H1 (cell line): ENCODE measurements around the gene SLC2A4RG. TPM values are rescaled to one million over a fixed set of nuclear protein-coding genes. Genes with fewer than 3 reads are reported as not detected.

ENCODE experiments used
- CTCF ChIA-PET: fragments of 300-600 bp; sonication (Branson Sonifier 250); formaldehyde crosslinking; loops from one replicate; lab custom pipeline; 2021; ENCODE audit not compliant: partially characterized antibody; lab: Charles Lee
- POLR2A ChIA-PET: fragments of 300-600 bp; sonication (Branson Sonifier 250); formaldehyde crosslinking; loops from one replicate; lab custom pipeline; 2021; ENCODE audit warnings: inconsistent platforms; ENCODE audit not compliant: partially characterized antibody; lab: Charles Lee
- DNase-seq, 2 experiments: peaks; one replicate each; pipeline versions ENCODE4 v3.0.0 to v3.0.0-alpha.2; 2010 to 2022; ENCODE audit warnings: low spot score in 2 of 2, low read depth in 1 of 2, mixed read lengths in 1 of 2
- FAIRE-seq: peaks from 2 replicates; lab custom pipeline; 2011; peaks lifted over from hg19 to GRCh38; lab: Jason Lieb, UNC
- H2AFZ ChIP-seq: 2 replicates; pipeline ENCODE4 v1.8.1; 2012; ENCODE audit warnings: low read length, inconsistent platforms
- H2AK5ac ChIP-seq: 2 replicates; pipeline ENCODE4 v1.6.1; 2013; ENCODE audit warnings: low read depth, low read length
- H2BK120ac ChIP-seq: replicated peaks from 2 replicates; pipeline ENCODE3; 2013; ENCODE audit warnings: low read depth, low read length, inconsistent platforms
- H2BK12ac ChIP-seq: 2 replicates; pipeline ENCODE4 v1.6.1; 2013; ENCODE audit warnings: low read depth, low read length
- H2BK15ac ChIP-seq: 2 replicates; pipeline ENCODE4 v1.6.1; 2013; ENCODE audit warnings: low read length
- H2BK20ac ChIP-seq: 2 replicates; pipeline ENCODE4 v1.6.1; 2013; ENCODE audit warnings: low read length
- H2BK5ac ChIP-seq: 2 replicates; pipeline ENCODE4 v1.6.1; 2013; ENCODE audit warnings: low read depth, low read length
- H3K14ac ChIP-seq: 2 replicates; pipeline ENCODE4 v1.6.1; 2013; ENCODE audit warnings: inconsistent platforms; ENCODE audit not compliant: insufficient read length
- H3K18ac ChIP-seq: 2 replicates; pipeline ENCODE4 v1.6.1; 2013; ENCODE audit warnings: low read length; ENCODE audit errors: extremely low read depth
- H3K23ac ChIP-seq: 2 replicates; pipeline ENCODE4 v1.6.1; 2013; ENCODE audit warnings: inconsistent platforms; ENCODE audit not compliant: insufficient read length
- H3K23me2 ChIP-seq: 2 replicates; pipeline ENCODE4 v1.6.1; 2013; ENCODE audit warnings: low read depth, low read length
- H3K27ac ChIP-seq: 2 replicates; pipeline ENCODE4 v1.6.1; 2011; ENCODE audit warnings: low read depth, low read length, inconsistent platforms
- H3K27me3 ChIP-seq, 4 experiments: replicated peaks in 1 of 4; 1 replicate in 1 of 4; 2 replicates in 3 of 4; pipeline versions ENCODE4 v1.6.1 to v1.8.1; 2011 to 2013; ENCODE audit warnings: low read length in 3 of 4, mild to moderate bottlenecking in 3 of 4, inconsistent platforms in 2 of 4, mixed read lengths in 2 of 4, moderate library complexity in 1 of 4; ENCODE audit not compliant: control insufficient read depth in 3 of 4, insufficient read depth in 3 of 4; ENCODE audit errors: extremely low read depth in 1 of 4
- H3K36me3 ChIP-seq, 4 experiments: 2 replicates each; pipeline versions ENCODE4 v1.6.1 to v1.8.1; 2011 to 2013; ENCODE audit warnings: mild to moderate bottlenecking in 4 of 4, low read length in 3 of 4, moderate library complexity in 2 of 4, control low read depth in 1 of 4, inconsistent platforms in 1 of 4; ENCODE audit not compliant: insufficient read depth in 4 of 4, control insufficient read depth in 2 of 4
- H3K4ac ChIP-seq: replicated peaks from 2 replicates; pipeline ENCODE3; 2013; ENCODE audit warnings: low read length, low read depth, mixed read lengths, inconsistent platforms; ENCODE audit not compliant: insufficient read length
- H3K4me1 ChIP-seq, 4 experiments: replicated peaks in 1 of 4; 1 replicate in 1 of 4; 2 replicates in 3 of 4; pipeline versions ENCODE4 v1.6.1 to v1.8.1; 2011 to 2013; ENCODE audit warnings: low read length in 3 of 4, inconsistent platforms in 2 of 4, mixed read lengths in 1 of 4; ENCODE audit not compliant: insufficient read depth in 4 of 4, control insufficient read depth in 3 of 4
- H3K4me2 ChIP-seq, 2 experiments: 2 replicates each; pipeline versions ENCODE4 v1.6.1 to v1.8.1; 2011 to 2013; ENCODE audit warnings: low read depth in 2 of 2, low read length in 2 of 2, control low read depth in 1 of 2, inconsistent platforms in 1 of 2, mild to moderate bottlenecking in 1 of 2; ENCODE audit not compliant: insufficient read depth in 1 of 2
- H3K4me3 ChIP-seq, 4 experiments: fragments of 200-600, 300-600 bp in 1 of 4; sonication (generic), shearing (Covaris generic), sonication (Bioruptor Twin) in 1 of 4; 2 replicates each; pipeline versions ENCODE4 v1.5.1 to v1.8.1; 2011 to 2016; ENCODE audit warnings: low read length in 4 of 4, low read depth in 3 of 4, control low read depth in 2 of 4, inconsistent platforms in 2 of 4, mild to moderate bottlenecking in 2 of 4, mixed read lengths in 1 of 4, moderate library complexity in 1 of 4; ENCODE audit not compliant: insufficient read depth in 2 of 4; ENCODE audit errors: extremely low read depth in 1 of 4
- H3K56ac ChIP-seq: replicated peaks from 2 replicates; pipeline ENCODE3; 2013; ENCODE audit warnings: low read depth, mild to moderate bottlenecking, mixed read lengths, low read length, inconsistent platforms; ENCODE audit not compliant: insufficient read length
- H3K79me1 ChIP-seq: 2 replicates; pipeline ENCODE4 v1.6.1; 2013; ENCODE audit warnings: low read depth, low read length, control low read depth
- H3K79me2 ChIP-seq, 2 experiments: 2 replicates each; pipeline versions ENCODE4 v1.6.1 to v1.8.1; 2012 to 2013; ENCODE audit warnings: low read length in 2 of 2, mild to moderate bottlenecking in 2 of 2, inconsistent platforms in 1 of 2; ENCODE audit not compliant: insufficient read depth in 2 of 2, control insufficient read depth in 1 of 2
- H3K9ac ChIP-seq, 4 experiments: replicated peaks in 1 of 4; 1 replicate in 1 of 4; 2 replicates in 3 of 4; pipeline versions ENCODE4 v1.6.1 to v1.8.1; 2011 to 2013; ENCODE audit warnings: low read depth in 3 of 4, low read length in 3 of 4, control low read depth in 2 of 4, mild to moderate bottlenecking in 2 of 4, moderate library complexity in 2 of 4, inconsistent platforms in 1 of 4; ENCODE audit errors: extremely low read depth in 1 of 4
- H3K9me3 ChIP-seq, 2 experiments: 2 replicates each; pipeline versions ENCODE4 v1.6.1 to v1.8.1; 2012 to 2013; ENCODE audit warnings: mild to moderate bottlenecking in 2 of 2, moderate library complexity in 2 of 2, control low read depth in 1 of 2, inconsistent platforms in 1 of 2, low read depth in 1 of 2, low read length in 1 of 2, mixed read lengths in 1 of 2; ENCODE audit not compliant: insufficient read depth in 2 of 2
- H4K20me1 ChIP-seq, 2 experiments: replicated peaks in 1 of 2; 2 replicates each; pipeline versions ENCODE3 to v1.8.1; 2011 to 2013; ENCODE audit warnings: inconsistent platforms in 2 of 2, low read length in 2 of 2, mild to moderate bottlenecking in 1 of 2; ENCODE audit not compliant: insufficient read depth in 2 of 2, control insufficient read depth in 1 of 2
- H4K5ac ChIP-seq: 2 replicates; pipeline ENCODE4 v1.6.1; 2013; ENCODE audit warnings: low read length, low read depth, mixed read lengths, inconsistent platforms; ENCODE audit not compliant: insufficient read length
- H4K8ac ChIP-seq: 2 replicates; pipeline ENCODE4 v1.8.0; 2013; ENCODE audit warnings: mild to moderate bottlenecking, moderate library complexity, low read length, inconsistent platforms; ENCODE audit not compliant: insufficient read depth; ENCODE audit errors: extremely low read depth
- H4K91ac ChIP-seq: replicated peaks from 2 replicates; pipeline ENCODE3; 2013; ENCODE audit warnings: low read length, mixed read lengths, inconsistent platforms; ENCODE audit not compliant: insufficient read length
- CBX8 ChIP-seq: fragments of 300-800, 300-1000 bp; sonication (generic); IDR thresholded peaks from 2 replicates; pipeline ENCODE4 v1.7.1; 2016; ENCODE audit warnings: low read depth, low read length, borderline replicate concordance
- EZH2 ChIP-seq: fragments of 200-600 bp; sonication (generic); IDR thresholded peaks from 2 replicates; pipeline ENCODE4 v1.7.1; 2012; ENCODE audit warnings: low read depth, mild to moderate bottlenecking, moderate library complexity, low read length, inconsistent platforms; ENCODE audit not compliant: severe bottlenecking
- FOSL1 ChIP-seq: IDR thresholded peaks from 2 replicates; pipeline ENCODE4 v1.6.1; 2011; ENCODE audit warnings: mild to moderate bottlenecking, low read depth, low read length, moderate library complexity; ENCODE audit not compliant: insufficient read depth
- GABPA ChIP-seq: IDR thresholded peaks from 2 replicates; pipeline ENCODE4 v1.6.1; 2011; ENCODE audit warnings: mild to moderate bottlenecking, low read length, moderate library complexity, borderline replicate concordance; ENCODE audit not compliant: insufficient read depth
- GTF2F1 ChIP-seq: IDR thresholded peaks from 2 replicates; pipeline ENCODE4 v1.6.1; 2012; ENCODE audit warnings: low read depth, low read length, improper control_type of control experiment, borderline replicate concordance
- JUN ChIP-seq: IDR thresholded peaks from 2 replicates; pipeline ENCODE4 v1.6.1; 2011; ENCODE audit warnings: low read depth, mild to moderate bottlenecking, improper control_type of control experiment, low read length
- NANOG ChIP-seq: IDR thresholded peaks from 2 replicates; pipeline ENCODE4 v1.6.1; 2011; ENCODE audit warnings: low read length, low read depth, mild to moderate bottlenecking, inconsistent platforms; ENCODE audit not compliant: insufficient read depth, poor library complexity, severe bottlenecking
- POLR2A ChIP-seq, 2 experiments: IDR thresholded peaks; 1 replicate in 1 of 2; 2 replicates in 1 of 2; pipeline ENCODE4 v1.6.1; 2011; ENCODE audit warnings: low read depth in 2 of 2, low read length in 2 of 2, mild to moderate bottlenecking in 2 of 2; ENCODE audit errors: control extremely low read depth in 1 of 2
- SUZ12 ChIP-seq: fragments of 200-600 bp; sonication (generic); IDR thresholded peaks from 2 replicates; pipeline ENCODE4 v1.6.1; 2012; ENCODE audit warnings: mild to moderate bottlenecking, inconsistent platforms, low read length, moderate library complexity, mixed read lengths
- TBP ChIP-seq: IDR thresholded peaks from 2 replicates; pipeline ENCODE4 v1.6.1; 2011; ENCODE audit warnings: low read depth, low read length, improper control_type of control experiment
- USF2 ChIP-seq: IDR thresholded peaks from 2 replicates; pipeline ENCODE4 v1.6.1; 2011; ENCODE audit warnings: low read length, improper control_type of control experiment
- WGBS, 2 experiments: shearing (Covaris generic) in 1 of 2; methylation state at CpG; one replicate each; pipeline versions ENCODE4 v1.1.6 to v1.1.7; 2013 to 2015; ENCODE audit warnings: low lambda C conversion rate in 2 of 2, mixed read lengths in 2 of 2, inconsistent platforms in 1 of 2, low coverage in 1 of 2, missing lambda C conversion rate in 1 of 2; ENCODE audit not compliant: insufficient replicate concordance in 2 of 2, insufficient coverage in 1 of 2, insufficient read length in 1 of 2; ENCODE audit errors: extremely low coverage in 1 of 2, missing lambda C conversion rate in 1 of 2; 5-methylcytosine and 5-hydroxymethylcytosine counted together
- polyA plus RNA-seq, 7 experiments: library from polyadenylated mRNA; depleted of rRNA in 3 of 7; stranded (reverse) in 5 of 7; unstranded in 2 of 7; fragments of >200 nt in 5 of 7; fragments of 200-250 nt in 2 of 7; gene quantifications; 1 replicate in 5 of 7; 2 replicates in 1 of 7; 4 replicates in 1 of 7; pipeline versions ENCODE4 v1.2.1 to v1.2.3, GENCODE V29; 2011 to 2013; ENCODE audit warnings: missing spikeins in 2 of 7, mixed read lengths in 2 of 7
- total RNA-seq: library from RNA; stranded (reverse); fragmentation: NEBNext Ultra II Directional; extraction: Animal tissue kit (Norgen Biotek cat#: 25700); gene quantifications from 2 replicates; pipeline ENCODE4 v1.2.1, GENCODE V29; 2021

SLC2A4RG gene
- total and polyA plus RNA-seq, 2 of the 8 experiments (the other 6 are each of a cell fraction or from before 2014, with no cell fraction given): 15.9 to 29.1 TPM

- Histone ChIP-seq H2BK120ac (no peak overlapping the region), H4K8ac (no peak overlapping the region), H3K14ac (no peak overlapping the region), H3K79me2 (peaks cover 0 to 8% of the 10 kb centered on the region in 2 experiments; a peak in 1 of 4 replicates), H2AK5ac (no peak overlapping the region), H4K91ac (no peak overlapping the region), H3K36me3 (peaks cover 0 to 14% (median 7%) of the 10 kb centered on the region in 4 experiments; a peak in 5 of 8 replicates), H3K4me1 (peaks cover 0 to 6% (median 1%) of the 10 kb centered on the region in 4 experiments; a peak in 6 of 7 replicates), H4K20me1 (peaks cover 5 to 48% of the 10 kb centered on the region in 2 experiments), H3K56ac (no peak overlapping the region), H2BK15ac (no peak overlapping the region), H3K9ac (no peak overlapping the region), H3K79me1 (peaks cover 16% of the 10 kb centered on the region), H2BK5ac (no peak overlapping the region), H3K27ac (no peak overlapping the region), H3K4me3 (no peak overlapping the region), H3K18ac (no peak overlapping the region), H3K23me2 (peaks cover 6% of the 10 kb centered on the region), H3K9me3 (peaks cover 0 to 4% of the 10 kb centered on the region in 2 experiments; a peak in 2 of 4 replicates), H3K27me3 (peaks cover 0 to 5% (median 2%) of the 10 kb centered on the region in 4 experiments; a peak in 4 of 7 replicates), H2AFZ (no peak overlapping the region), H3K4me2 (no peak overlapping the region), H3K4ac (no peak overlapping the region), H2BK20ac (no peak overlapping the region), H3K23ac (no peak overlapping the region), H2BK12ac (no peak overlapping the region), H4K5ac (no peak overlapping the region)
- FAIRE-seq: no peak
- WGBS, 2 experiments: 95% methylated on average over 7 of the region's 13 CpGs; no CpG with 5 or more reads in 1 of the 2 experiments
- ChIA-PET POLR2A (interaction anchor here (0.9 to 1.9 kb wide), 4 partner anchors 8 to 34 kb away, joined by 3 to 7 read pairs (median 4); no protein-coding TSS in a partner anchor), CTCF (interaction anchor here (1.0 to 1.4 kb wide), 2 partner anchors 17 to 166 kb away, joined by 3 to 4 read pairs; no protein-coding TSS in a partner anchor)
- DNase-seq: no peak
- TF ChIP-seq JUN: no peak
- TF ChIP-seq GABPA: no peak
- no peak for TF ChIP-seq USF2
- TF ChIP-seq POLR2A (IDR thresholded peaks at IDR 0.05; ENCODE audit: control extremely low read depth in 1 of 2, low read depth in 2 of 2, low read length in 2 of 2): no peak
- no peak for TF ChIP-seq SUZ12
- TF ChIP-seq CBX8: no peak
- no peak for TF ChIP-seq EZH2
- TF ChIP-seq TBP: no peak
- TF ChIP-seq NANOG: no peak
- TF ChIP-seq GTF2F1: no peak
- TF ChIP-seq FOSL1: no peak
These were observed 6.5 kb upstream of the SLC2A4RG start for GRCh38 chr20:63733117-63733516.
